Kasumi-1 (cell line): ENCODE results near the gene FAM43B.

Experiments used
- DNase-seq, 2 experiments: peaks; one replicate each; lab custom pipeline; 2025; lab: John Stamatoyannopoulos, UW

Gene FAM43B

DNA sequence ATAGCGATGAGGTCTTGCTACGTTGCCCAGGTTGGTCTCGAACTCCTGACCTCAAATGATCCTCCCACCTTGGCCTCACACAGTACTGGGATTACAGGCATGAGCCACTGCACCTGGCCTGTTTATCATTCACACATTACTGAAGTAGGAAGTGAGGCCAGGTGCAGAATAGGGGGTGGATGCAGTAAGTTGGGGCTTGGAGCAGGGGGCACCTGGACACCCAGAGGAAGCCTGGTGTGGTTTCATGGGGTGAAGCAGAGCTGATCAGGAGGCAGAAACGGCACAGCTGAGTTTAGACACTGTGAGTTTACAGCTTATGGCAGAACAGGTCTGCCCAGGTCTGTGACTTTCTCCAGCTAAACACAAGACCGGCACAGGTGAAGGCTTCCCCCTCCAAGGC lies 41.4 kb downstream of the FAM43B start:
- DNase-seq, result no peak

DNA sequence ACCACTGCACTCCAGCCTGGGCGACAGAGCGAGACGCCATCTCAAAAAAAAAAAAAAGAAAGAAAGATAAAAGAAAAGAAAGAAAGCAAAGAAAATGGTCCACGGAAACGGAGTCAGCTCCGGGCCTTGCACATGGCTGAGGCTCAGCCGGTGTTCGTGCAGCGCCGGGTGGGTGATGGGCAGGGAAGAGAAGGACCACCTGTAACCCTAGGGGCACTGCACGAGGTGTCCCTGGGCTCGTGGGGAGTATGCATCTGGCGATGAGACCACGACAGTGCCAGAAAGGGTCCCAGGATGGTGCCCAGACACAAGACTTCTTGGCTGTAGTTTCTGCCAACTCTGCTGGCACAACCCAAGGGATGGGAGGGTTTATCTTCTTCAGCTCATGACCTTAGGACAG lies 42.4 kb downstream of the FAM43B start:
- no peak for DNase-seq

DNA sequence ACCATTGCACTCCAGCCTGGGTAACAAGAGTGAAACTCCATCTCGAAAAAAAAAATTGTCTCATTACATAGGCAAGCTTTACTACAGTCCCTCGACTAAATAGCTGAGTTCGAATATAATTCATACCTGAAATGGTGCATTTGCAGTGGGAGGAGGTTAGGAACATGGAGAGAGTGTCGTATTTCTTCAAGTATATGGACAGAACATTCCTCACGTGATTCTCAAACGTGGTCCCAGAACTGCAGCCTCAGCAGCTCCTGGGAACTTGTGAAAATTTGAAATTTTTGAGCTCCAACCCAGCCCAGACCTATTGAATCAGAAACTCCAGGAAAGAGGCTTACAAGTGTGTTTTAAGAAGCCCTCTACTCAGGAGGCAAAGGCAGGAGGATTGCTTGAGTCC lies 43.7 kb downstream of the FAM43B start:
- no peak for DNase-seq

DNA sequence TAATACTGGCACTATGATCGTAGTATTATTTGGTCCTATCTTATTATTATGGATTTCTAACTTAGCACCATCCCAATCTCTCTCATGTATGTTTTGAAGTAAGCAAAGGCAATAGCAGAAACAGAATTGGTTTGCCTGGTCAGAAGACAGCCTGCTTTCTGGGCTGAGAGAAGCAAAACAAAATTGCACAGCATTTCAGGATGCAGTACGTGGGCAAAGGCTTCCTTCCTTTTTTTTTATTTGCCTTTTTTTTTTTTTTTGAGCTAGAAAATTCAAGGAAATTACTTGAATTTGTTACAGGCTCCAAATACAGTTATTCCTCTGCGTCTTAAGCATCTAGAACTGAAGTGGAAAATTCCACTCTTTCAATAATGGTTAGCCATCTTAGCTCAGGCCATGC lies 45.3 kb downstream of the FAM43B start:
- DNase-seq, result peak; percentile 44

DNA sequence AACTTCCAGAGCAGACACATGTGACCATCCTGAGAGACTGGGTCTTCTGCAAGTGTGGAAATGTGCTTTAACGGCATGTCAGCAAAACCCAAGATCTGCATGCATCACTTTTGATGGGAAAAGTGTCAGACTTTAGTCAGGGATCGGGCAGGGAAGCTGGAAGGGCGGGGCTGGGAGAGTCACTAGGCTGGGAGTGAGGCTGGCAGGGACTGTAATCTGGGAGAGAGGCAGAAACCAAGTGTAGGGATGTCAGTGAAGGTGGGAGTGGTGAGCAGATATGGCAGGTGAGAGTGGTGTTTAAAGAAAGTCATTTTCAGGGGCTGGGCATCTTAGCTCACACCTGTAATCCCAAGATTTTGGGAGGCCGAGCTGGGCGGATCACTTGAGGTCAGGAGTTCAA lies 47.8 kb downstream of the FAM43B start:
- DNase-seq, result no peak

DNA sequence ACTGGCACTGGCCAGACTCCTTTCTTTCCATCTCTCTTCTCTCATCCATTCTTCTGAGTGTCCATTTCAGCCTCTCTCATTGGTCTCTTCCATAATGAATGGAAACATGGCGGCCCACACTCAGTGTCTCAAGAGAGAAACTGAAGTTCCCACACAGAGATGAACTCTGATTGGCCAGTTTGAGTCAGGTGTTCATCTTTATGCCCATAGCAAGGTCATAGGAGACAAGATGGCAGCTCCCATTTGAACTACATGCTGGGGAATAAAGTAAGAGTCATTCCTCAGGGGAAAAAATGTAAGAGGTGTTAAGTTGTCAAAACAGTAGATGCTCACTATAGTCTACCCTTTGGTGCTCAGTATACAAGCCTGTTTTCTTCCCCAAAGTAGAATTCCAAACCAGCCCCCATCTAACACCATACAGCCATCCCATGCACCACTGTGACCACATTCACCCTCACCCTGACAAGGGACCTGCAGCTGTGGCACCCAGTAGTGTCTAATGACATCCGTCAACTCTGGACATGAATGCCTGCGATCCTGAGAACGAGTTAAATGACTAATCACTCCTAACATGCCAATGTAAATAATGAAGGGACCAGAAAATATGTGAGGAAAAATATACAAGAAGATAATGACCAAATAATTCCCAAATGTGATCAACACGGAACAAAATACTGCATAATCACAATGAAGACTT lies 48.9 kb downstream of the FAM43B start:
- no peak for DNase-seq

DNA sequence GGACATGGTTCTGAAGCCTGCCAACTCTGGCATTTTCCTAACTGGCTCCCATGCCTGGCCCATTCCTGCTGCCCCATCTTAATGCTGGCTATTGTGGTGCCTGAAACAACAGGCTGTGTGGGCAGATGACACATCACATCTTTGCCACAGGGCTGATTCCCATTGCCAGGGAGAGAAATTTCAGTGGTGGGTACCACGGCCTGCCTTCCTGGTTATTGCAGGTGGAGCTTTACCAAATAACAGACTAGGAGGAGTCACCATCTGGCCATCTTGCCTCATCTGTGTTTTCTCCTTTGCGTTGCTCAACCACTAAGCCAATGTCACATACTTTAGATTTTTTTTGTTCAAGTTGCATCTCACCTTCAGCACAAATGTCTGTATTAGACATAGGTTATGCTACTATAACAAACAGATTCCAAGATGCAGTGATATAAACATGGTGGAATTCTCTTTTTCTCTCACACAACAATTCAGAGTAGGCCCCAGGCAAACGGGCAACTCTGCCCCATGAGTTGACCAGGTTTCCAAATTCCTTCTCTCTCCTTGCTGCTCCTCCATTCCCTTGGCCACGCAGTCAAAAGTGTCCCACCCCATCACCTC lies 50.6 kb downstream of the FAM43B start:
- DNase-seq, result no peak

- no peak for DNase-seq
Measured at GRCh38 chr1:20603504-20604464, 51.4 kb downstream of the FAM43B start.
